ENCODE results near the gene GPR132. TPM values are rescaled to one million over a fixed set of nuclear protein-coding genes. Genes with fewer than 3 reads are reported as not detected.

The GPR132 gene
- total and polyA plus RNA-seq, 2 experiments from 2014 or later, result 0.14 TPM; not detected in 1

DNA sequence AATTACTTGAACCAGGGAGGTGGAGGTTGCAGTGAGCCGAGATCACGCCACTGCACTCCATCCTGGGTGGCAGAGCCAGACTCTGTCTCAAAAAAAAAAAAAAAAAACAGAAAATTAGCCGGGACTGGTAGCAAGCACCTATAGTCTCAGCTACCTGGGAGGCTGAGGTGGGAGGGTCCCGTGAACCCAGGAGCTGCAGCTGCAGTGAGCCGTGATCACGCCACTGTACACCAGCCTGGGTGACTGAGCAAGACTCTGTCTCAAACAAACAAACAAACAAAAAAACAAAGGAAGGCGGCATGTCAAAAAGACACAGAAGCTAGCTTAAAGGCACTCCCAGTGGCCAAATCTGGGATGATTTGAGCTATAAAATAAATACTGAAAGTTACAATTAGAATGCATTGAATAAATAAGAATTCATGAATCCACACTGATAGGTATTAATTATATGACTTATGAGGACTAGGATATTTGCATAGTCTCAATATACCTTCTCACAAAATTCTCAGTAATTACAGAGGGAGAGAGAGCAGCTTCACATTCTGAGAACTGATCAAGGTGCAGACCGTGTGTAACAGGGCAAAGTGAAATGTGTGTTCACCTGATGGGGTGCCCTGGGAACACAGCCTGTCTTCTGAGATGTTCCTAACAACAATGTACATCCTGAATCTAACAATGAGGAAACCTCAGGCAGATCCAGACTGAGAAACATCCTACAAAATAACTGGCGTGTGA, 42.7 kb upstream of the GPR132 start (continued):
- no peak for TF ChIP-seq ZNF462 (CRISPR knock-in tag; IDR thresholded peaks at IDR 0.05)
- TF ChIP-seq EZH2phosphoT487 (IDR thresholded peaks at IDR 0.05; ENCODE audit: unreplicated experiment), result no peak
- no peak for TF ChIP-seq NANOG (IDR thresholded peaks at IDR 0.05; ENCODE audit: borderline replicate concordance)
- TF ChIP-seq JUNB (IDR thresholded peaks at IDR 0.05; ENCODE audit: unreplicated experiment), result no peak

GRCh38 chr14:105107351-105107750, 42.1 kb upstream of the GPR132 start:
- H3K4me1 Mint-ChIP-seq, result no peaks in the 10 kb centered on the region
- Histone ChIP-seq H3K9me2 (ENCODE audit: insufficient read depth) (no peaks in the 10 kb centered on the region), H3F3A (replicated peaks; ENCODE audit: low read depth) (no peaks in the 10 kb centered on the region), H3K36me3 (ENCODE audit: insufficient read depth) (no peaks in the 10 kb centered on the region), H3K4me3 (no peak overlapping the region), H3K27me3 (ENCODE audit: insufficient read depth) (no peaks in the 10 kb centered on the region), H2AFZ (no peak overlapping the region), H3K4me1 (ENCODE audit: insufficient read depth) (no peaks in the 10 kb centered on the region), H3K79me2 (replicated peaks; ENCODE audit: insufficient read depth) (no peaks in the 10 kb centered on the region), H3K27ac (ENCODE audit: low read depth) (no peak overlapping the region), H4K20me1 (replicated peaks; ENCODE audit: insufficient read depth) (no peaks in the 10 kb centered on the region), H3K4me2 (no peak overlapping the region)
- no peaks in the 10 kb centered on the region for H3K27me3 Mint-ChIP-seq (ENCODE audit: insufficient read depth, low read depth, poor library complexity)
- H3K9me3 Mint-ChIP-seq, result peaks cover 8% of the 10 kb centered on the region; the same call in 2 of the 3 replicates
- H3K36me3 Mint-ChIP-seq (ENCODE audit: low read depth), result no peaks in the 10 kb centered on the region; the same call in 2 of the 3 replicates
- H3K4me3 Mint-ChIP-seq, result no peak overlapping the region
- ATAC-seq (no peak), DNase-seq (ENCODE audit: low spot score) (no peak)
- H3K27ac Mint-ChIP-seq, result no peak overlapping the region
- TF ChIP-seq ZNF331 (CRISPR knock-in tag; IDR thresholded peaks at IDR 0.05; ENCODE audit: low read depth) (no peak), POLR2AphosphoS5 (IDR thresholded peaks at IDR 0.05; ENCODE audit: low read depth) (no peak), EZH2phosphoT487 (IDR thresholded peaks at IDR 0.05; ENCODE audit: unreplicated experiment) (no peak), STAT1 (IDR thresholded peaks at IDR 0.05; ENCODE audit: unreplicated experiment) (no peak), CREB1 (CRISPR knock-in tag; IDR thresholded peaks at IDR 0.05; ENCODE audit: low read depth) (no peak), ZNF114 (CRISPR knock-in tag; IDR thresholded peaks at IDR 0.05) (no peak), ETS1 (IDR thresholded peaks at IDR 0.05) (no peak), JUNB (IDR thresholded peaks at IDR 0.05; ENCODE audit: unreplicated experiment) (no peak), NANOG (IDR thresholded peaks at IDR 0.05; ENCODE audit: borderline replicate concordance) (no peak)
- TF ChIP-seq, protein P1, sequence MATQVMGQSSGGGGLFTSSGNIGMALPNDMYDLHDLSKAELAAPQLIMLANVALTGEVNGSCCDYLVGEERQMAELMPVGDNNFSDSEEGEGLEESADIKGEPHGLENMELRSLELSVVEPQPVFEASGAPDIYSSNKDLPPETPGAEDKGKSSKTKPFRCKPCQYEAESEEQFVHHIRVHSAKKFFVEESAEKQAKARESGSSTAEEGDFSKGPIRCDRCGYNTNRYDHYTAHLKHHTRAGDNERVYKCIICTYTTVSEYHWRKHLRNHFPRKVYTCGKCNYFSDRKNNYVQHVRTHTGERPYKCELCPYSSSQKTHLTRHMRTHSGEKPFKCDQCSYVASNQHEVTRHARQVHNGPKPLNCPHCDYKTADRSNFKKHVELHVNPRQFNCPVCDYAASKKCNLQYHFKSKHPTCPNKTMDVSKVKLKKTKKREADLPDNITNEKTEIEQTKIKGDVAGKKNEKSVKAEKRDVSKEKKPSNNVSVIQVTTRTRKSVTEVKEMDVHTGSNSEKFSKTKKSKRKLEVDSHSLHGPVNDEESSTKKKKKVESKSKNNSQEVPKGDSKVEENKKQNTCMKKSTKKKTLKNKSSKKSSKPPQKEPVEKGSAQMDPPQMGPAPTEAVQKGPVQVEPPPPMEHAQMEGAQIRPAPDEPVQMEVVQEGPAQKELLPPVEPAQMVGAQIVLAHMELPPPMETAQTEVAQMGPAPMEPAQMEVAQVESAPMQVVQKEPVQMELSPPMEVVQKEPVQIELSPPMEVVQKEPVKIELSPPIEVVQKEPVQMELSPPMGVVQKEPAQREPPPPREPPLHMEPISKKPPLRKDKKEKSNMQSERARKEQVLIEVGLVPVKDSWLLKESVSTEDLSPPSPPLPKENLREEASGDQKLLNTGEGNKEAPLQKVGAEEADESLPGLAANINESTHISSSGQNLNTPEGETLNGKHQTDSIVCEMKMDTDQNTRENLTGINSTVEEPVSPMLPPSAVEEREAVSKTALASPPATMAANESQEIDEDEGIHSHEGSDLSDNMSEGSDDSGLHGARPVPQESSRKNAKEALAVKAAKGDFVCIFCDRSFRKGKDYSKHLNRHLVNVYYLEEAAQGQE (IDR thresholded peaks at IDR 0.05; ENCODE audit: unreplicated experiment), result no peak
- TF ChIP-seq, protein P2, sequence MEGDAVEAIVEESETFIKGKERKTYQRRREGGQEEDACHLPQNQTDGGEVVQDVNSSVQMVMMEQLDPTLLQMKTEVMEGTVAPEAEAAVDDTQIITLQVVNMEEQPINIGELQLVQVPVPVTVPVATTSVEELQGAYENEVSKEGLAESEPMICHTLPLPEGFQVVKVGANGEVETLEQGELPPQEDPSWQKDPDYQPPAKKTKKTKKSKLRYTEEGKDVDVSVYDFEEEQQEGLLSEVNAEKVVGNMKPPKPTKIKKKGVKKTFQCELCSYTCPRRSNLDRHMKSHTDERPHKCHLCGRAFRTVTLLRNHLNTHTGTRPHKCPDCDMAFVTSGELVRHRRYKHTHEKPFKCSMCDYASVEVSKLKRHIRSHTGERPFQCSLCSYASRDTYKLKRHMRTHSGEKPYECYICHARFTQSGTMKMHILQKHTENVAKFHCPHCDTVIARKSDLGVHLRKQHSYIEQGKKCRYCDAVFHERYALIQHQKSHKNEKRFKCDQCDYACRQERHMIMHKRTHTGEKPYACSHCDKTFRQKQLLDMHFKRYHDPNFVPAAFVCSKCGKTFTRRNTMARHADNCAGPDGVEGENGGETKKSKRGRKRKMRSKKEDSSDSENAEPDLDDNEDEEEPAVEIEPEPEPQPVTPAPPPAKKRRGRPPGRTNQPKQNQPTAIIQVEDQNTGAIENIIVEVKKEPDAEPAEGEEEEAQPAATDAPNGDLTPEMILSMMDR (conservative IDR thresholded peaks at IDR 0.05; ENCODE audit: low read depth in 2 of 2), result no peak
